Measurements from ENCODE around the gene GDNF. TPM values are rescaled to one million over a fixed set of nuclear protein-coding genes. Genes with fewer than 3 reads are reported as not detected.

Gene GDNF, protein sequence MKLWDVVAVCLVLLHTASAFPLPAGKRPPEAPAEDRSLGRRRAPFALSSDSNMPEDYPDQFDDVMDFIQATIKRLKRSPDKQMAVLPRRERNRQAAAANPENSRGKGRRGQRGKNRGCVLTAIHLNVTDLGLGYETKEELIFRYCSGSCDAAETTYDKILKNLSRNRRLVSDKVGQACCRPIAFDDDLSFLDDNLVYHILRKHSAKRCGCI
- total RNA-seq (under 1 TPM in 1 of 6 donors, not detected in 5; 0.47 TPM), polyA plus RNA-seq (under 1 TPM in 1 of 2 donors, not detected in 1; 0.04 TPM)

DNA sequence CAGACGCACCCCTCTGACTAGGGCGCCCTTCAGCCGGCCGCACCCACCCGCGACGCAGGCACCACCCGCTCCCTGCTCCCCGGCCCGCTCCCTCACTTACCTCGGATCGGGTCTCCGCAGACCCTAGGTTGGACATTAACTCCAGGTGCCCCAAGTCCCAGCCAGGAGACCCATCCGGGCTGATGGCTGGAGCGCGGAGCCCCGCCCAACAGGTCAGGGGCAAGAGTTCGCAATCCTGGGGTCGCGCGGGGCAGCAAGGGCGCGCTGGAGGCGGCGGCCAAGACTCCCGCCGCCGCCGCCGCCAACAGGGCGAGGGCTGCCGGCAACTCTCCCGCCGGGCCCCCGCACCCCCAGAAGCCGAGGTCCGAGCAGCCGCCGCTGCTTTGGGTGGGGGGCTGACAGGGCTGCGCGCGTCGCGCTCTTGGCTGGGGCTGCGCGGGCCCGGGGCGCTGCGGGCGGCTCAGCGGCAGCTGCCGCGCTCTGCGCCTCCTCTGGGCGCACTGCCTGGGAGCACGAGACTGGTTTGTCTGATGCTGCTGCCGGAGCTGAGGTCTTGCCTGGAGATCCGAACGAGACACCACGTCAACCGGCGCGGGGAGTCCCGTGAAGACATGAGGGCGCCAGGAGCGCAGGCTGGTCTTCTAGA, at the start of gene GDNF:
TSS of gene GDNF (minus strand) at position 635 of the 646 bp plus-strand sequence. CDS start 5,245 bp downstream, outside the sequence.
- Histone ChIP-seq H3K4me1 (peaks cover 0 to 15% (median 0%) of the 10 kb centered on the region in 3 donors), H3K36me3 (no peaks in the 10 kb centered on the region), H3K4me3 (peak within 1 kb of the TSS; percentile 1 to 50 (median 32)), H3K27ac (no peak within 1 kb of the TSS), H3K27me3 (peaks cover 0 to 36% (median 15%) of the 10 kb centered on the region in 4 donors), H3K9me3 (no peaks in the 10 kb centered on the region)
- TF ChIP-seq, protein P1, sequence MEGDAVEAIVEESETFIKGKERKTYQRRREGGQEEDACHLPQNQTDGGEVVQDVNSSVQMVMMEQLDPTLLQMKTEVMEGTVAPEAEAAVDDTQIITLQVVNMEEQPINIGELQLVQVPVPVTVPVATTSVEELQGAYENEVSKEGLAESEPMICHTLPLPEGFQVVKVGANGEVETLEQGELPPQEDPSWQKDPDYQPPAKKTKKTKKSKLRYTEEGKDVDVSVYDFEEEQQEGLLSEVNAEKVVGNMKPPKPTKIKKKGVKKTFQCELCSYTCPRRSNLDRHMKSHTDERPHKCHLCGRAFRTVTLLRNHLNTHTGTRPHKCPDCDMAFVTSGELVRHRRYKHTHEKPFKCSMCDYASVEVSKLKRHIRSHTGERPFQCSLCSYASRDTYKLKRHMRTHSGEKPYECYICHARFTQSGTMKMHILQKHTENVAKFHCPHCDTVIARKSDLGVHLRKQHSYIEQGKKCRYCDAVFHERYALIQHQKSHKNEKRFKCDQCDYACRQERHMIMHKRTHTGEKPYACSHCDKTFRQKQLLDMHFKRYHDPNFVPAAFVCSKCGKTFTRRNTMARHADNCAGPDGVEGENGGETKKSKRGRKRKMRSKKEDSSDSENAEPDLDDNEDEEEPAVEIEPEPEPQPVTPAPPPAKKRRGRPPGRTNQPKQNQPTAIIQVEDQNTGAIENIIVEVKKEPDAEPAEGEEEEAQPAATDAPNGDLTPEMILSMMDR (IDR thresholded peaks at IDR 0.05) = no peak
- FAIRE-seq (no peak), ATAC-seq (peak; percentile 46 to 71 (median 54)), DNase-seq (peak in 2 of 6 donors; percentile 65 to 82)
- WGBS, 2 donors = 2% methylated on average over 38 to 66 of the region's 66 CpGs
- intact Hi-C loops (cut with DNase I) = loop anchor here (5.0 to 10.0 kb wide), 2 partner anchors 353 to 355 kb away; no protein-coding TSS in a partner anchor

DNA sequence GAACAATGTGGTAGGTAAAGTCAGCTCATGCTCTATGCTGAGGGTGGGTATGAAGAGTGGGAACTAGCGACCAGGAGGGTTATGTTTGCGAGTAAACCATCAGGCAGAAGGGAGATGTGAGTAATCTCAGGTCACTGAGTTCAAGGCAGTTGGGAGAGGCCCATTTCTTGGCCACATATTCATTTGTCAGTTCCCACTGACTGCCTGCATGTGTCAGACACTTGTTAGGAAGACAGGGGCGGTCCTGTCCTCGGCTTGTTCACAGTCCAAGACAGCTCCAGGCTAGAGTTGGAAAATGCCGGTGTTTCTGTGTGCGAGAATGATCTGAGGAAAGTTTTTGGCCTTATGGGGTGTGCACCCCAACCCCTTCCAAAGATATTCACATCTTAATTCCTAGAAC, 48.6 kb upstream of the GDNF start:
- no peaks in the 10 kb centered on the region for H3K4me1 ChIP-seq
- FAIRE-seq (no peak), ATAC-seq (no peak), DNase-seq (no peak)
- no peak overlapping the region for H3K27ac ChIP-seq
- no peak overlapping the region for H3K4me3 ChIP-seq
- 67 to 79% methylated on average over 6 of the region's 6 CpGs for WGBS, 2 donors
- TF ChIP-seq, protein P1 (IDR thresholded peaks at IDR 0.05) = no peak
- H3K36me3 ChIP-seq = no peaks in the 10 kb centered on the region
- H3K27me3 ChIP-seq = no peaks in the 10 kb centered on the region
- intact Hi-C loops (cut with DNase I) = no loop called here
- H3K9me3 ChIP-seq = no peaks in the 10 kb centered on the region

DNA sequence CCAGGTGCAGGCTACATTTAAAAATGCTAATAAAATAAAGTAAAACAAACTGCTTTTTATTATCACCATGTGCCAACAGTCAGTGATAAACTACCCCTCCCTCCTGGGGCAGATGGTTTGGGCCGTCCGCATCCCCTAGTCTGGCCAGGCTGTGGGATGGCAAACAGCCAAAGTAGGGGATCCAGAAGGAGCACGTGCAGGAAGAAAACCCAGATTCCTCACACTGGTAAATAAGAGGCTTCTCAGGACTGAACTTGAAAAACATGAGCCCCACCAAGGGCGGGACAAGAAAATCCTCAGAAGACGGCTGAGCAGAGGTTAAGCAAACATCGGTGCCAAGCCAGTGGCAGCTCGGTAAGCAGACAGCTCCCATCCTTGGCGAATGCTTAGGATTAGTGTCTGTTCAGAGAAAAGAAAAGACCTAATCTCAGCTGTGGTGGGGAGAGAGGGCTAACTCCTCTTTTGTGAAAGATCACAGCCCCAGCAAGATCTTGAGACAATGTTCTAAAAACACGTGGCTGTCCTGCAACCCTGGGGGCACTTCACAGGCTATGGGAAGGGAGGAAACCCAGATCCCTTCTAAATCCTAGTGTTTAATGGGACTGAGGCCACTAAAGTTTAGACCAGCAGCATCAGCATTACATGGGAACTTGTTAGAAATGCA, 46.5 kb upstream of the GDNF start:
- no peak overlapping the region for H3K4me3 ChIP-seq
- no peaks in the 10 kb centered on the region for H3K36me3 ChIP-seq
- H3K9me3 ChIP-seq = no peaks in the 10 kb centered on the region
- no peak for ATAC-seq
- H3K4me1 ChIP-seq = no peaks in the 10 kb centered on the region
- no peak overlapping the region for H3K27ac ChIP-seq
- intact Hi-C loops (cut with DNase I) = no loop called here
- 34 to 41% methylated on average over 9 of the region's 9 CpGs for WGBS, 2 donors
- no peak for DNase-seq
- FAIRE-seq = no peak
- H3K27me3 ChIP-seq = no peaks in the 10 kb centered on the region
- TF ChIP-seq, protein P1 (IDR thresholded peaks at IDR 0.05) = no peak

DNA sequence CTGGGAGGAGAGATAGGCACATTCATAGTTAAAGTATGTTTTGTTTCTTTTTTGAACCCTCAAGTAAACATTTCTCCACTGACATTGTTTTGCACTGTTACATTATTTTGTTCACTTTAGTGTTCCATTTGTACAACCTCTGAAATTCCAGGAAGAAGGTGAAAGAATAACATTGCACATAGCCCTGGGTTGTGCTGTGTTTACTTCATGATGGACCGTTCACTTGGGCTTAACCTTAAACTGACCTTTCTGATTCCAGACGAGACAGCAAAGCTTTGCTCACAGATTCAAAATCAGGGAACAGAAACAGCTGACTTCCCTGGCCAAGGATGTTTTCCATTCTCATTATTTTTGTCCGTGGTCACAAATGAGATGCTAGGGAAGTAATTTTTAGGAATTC, 42.8 kb upstream of the GDNF start:
- no peaks in the 10 kb centered on the region for H3K9me3 ChIP-seq
- no peak for DNase-seq
- no peaks in the 10 kb centered on the region for H3K27me3 ChIP-seq
- ATAC-seq = no peak
- no peak for FAIRE-seq
- no peaks in the 10 kb centered on the region for H3K36me3 ChIP-seq
- intact Hi-C loops (cut with DNase I) = no loop called here
- TF ChIP-seq, protein P1 (IDR thresholded peaks at IDR 0.05) = no peak
- H3K4me3 ChIP-seq = no peak overlapping the region
- H3K27ac ChIP-seq = no peak overlapping the region
- H3K4me1 ChIP-seq = no peaks in the 10 kb centered on the region
- WGBS, 2 donors = 9 to 15% methylated on average over 3 of the region's 3 CpGs
